ENCODE results near the gene HIPK3. TPM values are rescaled to one million over a fixed set of nuclear protein-coding genes. Genes with fewer than 3 reads are reported as not detected.

The HIPK3 gene
- total RNA-seq, 1 donor from 2014 or later = 62.6 TPM

DNA sequence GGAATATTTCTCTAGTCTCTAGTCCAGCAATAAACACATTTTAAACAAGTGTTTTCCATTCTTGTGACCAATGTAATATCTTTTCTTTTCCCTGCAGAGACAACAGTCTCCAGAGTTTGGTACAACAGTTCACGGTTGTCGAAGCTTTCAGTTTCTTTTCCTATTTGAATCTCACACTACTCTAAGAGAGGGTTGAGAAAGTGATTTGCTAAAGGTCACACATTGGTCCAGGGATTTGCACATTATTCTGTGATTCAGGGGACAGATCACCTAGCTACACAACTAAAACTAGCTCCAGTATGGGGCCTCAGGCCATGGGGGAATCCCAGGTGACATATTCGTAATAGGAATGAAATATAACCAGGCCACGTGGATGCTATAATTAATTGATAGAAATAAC is 132.5 kb downstream of the HIPK3 start:
- DNase-seq (ENCODE audit: low read depth in 2 of 2) = no peak

DNA sequence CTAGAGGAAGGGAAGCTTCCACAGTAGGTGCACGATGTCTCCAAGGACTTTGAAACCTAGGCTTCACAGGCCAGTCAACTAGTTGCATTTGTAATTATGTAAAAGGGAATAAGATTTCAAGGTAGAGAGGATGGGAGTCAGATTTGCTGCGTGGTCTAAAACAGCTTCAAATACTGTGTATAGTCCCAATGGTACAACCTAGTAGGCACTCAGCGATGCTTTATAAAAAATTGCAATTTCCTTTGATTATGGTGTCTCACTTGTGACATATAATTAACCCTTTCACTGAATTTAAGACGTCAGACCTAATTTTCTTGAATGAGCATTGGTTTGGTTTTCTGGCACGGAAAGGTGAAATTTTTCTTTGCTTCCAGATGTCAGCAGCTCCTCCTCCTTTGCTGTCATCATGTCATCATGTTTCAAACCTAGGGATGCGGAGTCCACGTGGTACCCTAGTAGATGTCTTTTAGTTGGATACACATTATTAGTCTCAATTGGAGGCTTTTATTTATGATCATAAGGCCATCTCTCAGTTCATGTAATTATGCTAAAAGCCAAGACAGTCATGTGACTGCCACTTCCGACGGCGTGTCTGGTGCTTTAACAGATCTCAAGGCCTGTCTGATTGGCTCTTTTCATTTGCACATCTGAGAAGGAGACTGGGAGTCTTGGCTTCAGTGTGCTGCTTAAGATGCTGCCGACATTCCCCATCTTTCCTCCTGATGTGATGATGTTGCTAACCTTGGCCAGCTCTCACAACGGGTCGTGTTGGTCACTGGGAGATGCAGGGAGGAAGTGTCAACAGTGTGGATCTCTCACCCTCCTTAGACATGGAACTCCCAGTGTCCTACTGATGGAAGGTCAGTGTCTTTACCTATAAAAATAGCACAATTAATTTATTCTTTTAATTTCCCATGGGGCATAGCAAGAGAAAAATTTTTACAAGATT is 134.0 kb downstream of the HIPK3 start:
- DNase-seq (ENCODE audit: low read depth in 2 of 2) = no peak

DNA sequence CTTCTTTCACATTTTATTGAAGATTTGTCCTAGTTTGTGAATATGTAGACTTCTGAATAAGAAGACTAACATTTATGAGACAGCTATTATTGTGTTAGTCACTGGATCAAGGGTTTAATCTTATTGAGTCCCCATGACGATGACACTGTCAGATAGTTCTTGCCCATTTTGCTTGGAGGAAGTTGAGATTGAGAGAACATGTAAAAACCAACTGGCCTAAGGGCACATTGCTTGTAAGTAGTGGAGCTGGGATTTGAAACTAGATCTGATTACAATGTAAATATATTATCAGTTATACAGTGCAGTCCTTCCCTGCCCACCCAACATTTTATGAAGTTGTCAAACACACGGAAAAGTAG is 134.7 kb downstream of the HIPK3 start:
- no peak for DNase-seq (ENCODE audit: low read depth in 2 of 2)

DNA sequence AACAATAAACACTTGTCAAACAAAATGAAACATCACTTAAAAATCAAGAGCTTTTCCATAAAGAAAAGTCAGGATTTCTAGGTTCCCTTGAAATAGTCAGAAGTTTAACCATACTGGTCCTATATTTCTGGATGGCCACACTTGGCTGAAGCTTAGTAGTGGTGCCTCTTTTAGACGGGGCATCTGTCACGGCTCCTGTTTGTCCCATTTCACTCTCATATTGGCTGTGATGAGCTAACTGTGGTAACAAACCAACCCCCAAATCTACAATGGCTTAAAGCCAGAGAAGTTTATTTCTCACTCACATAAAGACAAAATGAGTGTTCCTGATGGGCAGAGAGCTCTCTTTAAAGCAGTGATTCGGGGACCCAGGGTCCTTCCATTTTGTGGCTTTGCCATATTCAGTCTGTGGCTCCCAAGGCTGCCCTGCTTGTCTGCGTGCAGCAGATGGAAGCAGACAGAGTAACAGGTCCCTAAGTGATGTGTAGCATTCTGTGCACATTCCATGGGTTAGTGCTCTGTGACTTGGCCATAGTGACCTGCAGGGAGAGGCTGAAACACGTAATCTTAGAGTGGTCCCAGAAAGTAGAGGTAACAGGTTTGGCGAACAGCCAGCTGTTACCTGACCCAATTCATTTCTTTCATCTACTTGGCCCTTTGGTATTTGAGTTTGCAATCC is 137.4 kb downstream of the HIPK3 start:
- no peak for DNase-seq (ENCODE audit: low read depth in 2 of 2)

DNA sequence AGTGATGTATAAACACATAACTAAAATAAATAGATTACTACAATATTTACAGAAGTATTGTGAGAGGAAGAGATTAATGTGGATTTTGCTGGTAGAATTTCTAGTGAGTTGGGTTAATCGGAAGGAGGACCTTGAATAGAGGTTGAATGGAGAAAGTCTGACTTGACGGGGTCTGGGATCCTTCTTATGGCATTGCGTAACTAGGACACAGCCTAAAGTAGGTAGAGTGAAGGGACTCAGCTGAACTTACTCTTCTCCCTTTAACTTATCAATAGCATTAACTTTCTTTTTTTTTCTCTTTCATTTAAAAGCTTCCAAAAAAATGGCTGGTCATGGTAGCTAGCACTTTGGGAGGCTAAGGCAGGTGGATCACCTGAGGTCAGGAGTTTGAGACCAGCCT is 139.2 kb downstream of the HIPK3 start:
- no peak for DNase-seq (ENCODE audit: low read depth in 2 of 2)

DNA sequence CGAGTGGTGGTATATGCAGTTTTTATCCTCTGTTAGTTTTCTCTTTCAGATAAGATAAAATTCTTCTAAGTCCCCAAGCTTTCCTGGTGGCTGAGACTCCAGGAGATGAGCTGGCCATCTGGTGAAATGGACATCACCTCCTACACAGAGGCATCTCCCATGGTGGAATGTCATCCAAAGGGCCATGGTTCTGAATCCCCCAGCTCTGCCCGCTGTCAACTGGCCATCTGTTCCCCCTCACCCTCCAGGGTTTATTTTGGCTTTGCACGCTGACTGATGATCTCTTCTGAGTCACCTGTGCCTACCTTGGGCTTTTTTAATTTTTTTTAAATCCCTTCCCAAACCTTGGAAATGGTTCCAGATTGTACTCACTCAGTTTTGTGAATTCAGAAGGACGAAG is 142.2 kb downstream of the HIPK3 start:
- DNase-seq (ENCODE audit: low read depth in 2 of 2) = no peak

DNA sequence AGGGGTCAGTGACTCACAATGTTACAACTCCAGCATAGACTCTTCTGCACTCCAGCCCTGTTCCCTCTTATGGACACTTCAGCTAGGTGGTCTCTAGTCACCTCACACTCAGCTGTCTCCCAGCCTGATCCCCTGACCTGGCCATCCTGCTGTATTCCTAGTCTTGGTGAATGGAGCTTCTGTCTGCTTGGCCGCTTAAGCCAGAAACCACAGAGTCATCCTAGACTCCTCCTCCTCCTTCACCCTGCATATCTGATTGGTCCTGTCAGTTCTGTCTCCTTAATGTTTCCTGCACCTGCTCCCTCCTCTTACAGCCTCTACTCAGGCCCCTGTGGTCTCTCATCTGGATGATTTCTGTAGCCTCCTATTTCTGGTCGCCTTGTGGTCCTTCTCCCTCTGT is 144.9 kb downstream of the HIPK3 start:
- DNase-seq (ENCODE audit: low read depth in 2 of 2) = no peak

DNA sequence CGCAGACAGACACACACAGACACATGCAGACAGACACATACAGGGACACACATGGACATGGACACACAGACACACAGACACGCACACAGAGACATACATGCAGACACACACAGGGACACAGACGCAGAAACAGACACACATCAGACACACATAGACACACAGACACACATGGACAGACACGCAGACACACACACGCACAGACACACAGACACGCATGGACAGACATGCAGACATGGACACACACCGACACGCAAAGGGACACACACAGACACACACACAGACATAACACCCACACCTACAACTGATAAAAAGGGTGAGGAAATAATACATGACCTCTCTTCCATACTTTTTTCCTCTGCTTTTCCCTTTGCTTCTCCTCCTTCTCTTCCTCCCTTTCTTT is 146.2 kb downstream of the HIPK3 start:
- no peak for DNase-seq (ENCODE audit: low read depth in 2 of 2)

DNA sequence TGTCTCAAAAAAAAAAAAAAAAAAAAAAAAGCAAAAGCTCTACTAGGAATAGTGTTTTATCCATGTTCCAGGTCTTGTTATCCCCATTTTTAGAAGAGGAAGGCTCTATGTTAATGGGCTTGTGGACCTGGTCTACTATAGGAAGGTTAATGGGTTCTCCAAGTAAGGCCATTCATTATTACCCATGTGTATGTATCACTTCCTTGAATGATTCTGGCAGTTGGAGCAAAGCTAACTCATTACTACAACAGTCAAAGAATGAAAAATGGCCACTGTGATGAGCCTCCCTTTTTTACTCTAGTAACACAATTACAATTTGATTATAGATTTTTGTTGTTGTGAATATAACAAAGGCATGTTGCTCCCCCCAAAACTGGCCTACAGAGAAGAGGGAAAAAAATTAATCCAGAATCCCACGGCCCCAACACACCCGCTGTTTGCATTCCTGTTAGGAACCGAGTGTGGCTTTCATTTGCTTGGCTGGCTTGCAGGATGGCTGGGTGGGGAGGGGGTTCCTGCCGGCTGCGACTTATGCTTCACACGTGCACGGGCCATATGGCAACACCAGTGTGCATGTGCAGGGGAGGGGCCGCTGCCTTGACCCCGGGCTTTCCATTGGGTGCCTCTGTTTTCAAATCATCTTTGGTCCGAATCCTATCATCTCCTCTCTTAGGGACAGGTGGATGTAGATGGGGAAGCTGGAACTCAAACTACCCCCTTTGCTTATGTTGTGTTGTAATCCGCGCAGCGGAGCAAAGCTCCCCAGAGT is 148.8 kb downstream of the HIPK3 start:
- no peak for DNase-seq (ENCODE audit: low read depth in 2 of 2)

Other genes starting within 250 kb of the HIPK3 start
- gene DEPDC7, start 241.5 kb upstream of the HIPK3 start, total RNA-seq = under 0.01 and 0.13 TPM in 2 replicates
- gene TCP11L1, start 217.8 kb upstream of the HIPK3 start, total RNA-seq = 9.0 and 9.1 TPM in 2 replicates
- gene CSTF3, start 95.9 kb upstream of the HIPK3 start, total RNA-seq = 13.3 and 19.5 TPM in 2 replicates
- under 0.01 and 0.38 TPM in 2 replicates for gene KIAA1549L, start 118.7 kb downstream of the HIPK3 start, total RNA-seq

All from dermis microvascular lymphatic vessel endothelial cell (primary cell).